HUES6 (cell line): ENCODE results near the gene DAZAP1.

Experiments used
- H3K27ac ChIP-seq: 2 replicates; pipeline ENCODE4 v1.7.0; 2013; ENCODE audit warnings: low read depth, mild to moderate bottlenecking, low read length, inconsistent platforms
- H3K27me3 ChIP-seq: 2 replicates; pipeline ENCODE4 v1.6.1; 2013; ENCODE audit warnings: low read length; ENCODE audit not compliant: control insufficient read depth, insufficient read depth
- H3K36me3 ChIP-seq: 2 replicates; pipeline ENCODE4 v1.6.1; 2013; ENCODE audit warnings: low read length; ENCODE audit not compliant: control insufficient read depth, insufficient read depth
- H3K4me1 ChIP-seq: 2 replicates; pipeline ENCODE4 v1.6.1; 2013; ENCODE audit warnings: low read length; ENCODE audit not compliant: control insufficient read depth, insufficient read depth
- H3K4me3 ChIP-seq: 2 replicates; pipeline ENCODE4 v1.5.1; 2013; ENCODE audit warnings: low read depth, low read length
- H3K9ac ChIP-seq: one replicate; pipeline ENCODE4 v1.6.1; 2013; ENCODE audit warnings: mild to moderate bottlenecking, low read length
- H3K9me3 ChIP-seq: 2 replicates; pipeline ENCODE4 v1.6.1; 2013; ENCODE audit warnings: low read depth, low read length; ENCODE audit not compliant: control insufficient read depth, insufficient read depth

The DAZAP1 gene

GRCh38 chr19:1379126-1379905 lies 28.1 kb upstream of the DAZAP1 start:
- no peaks in the 10 kb centered on the region for H3K9me3 ChIP-seq
- H3K36me3 ChIP-seq: peaks cover 18% of the 10 kb centered on the region
- H3K4me3 ChIP-seq: no peak overlapping the region
- no peak overlapping the region for H3K27ac ChIP-seq
- no peak overlapping the region for H3K9ac ChIP-seq
- peaks cover 6% of the 10 kb centered on the region; the same call in 1 of the 2 replicates for H3K4me1 ChIP-seq
- H3K27me3 ChIP-seq: no peaks in the 10 kb centered on the region

- H3K4me3 ChIP-seq: no peak overlapping the region
- H3K4me1 ChIP-seq: peaks cover 6% of the 10 kb centered on the region; the same call in 1 of the 2 replicates
- no peak overlapping the region for H3K27ac ChIP-seq
- H3K9ac ChIP-seq: no peak overlapping the region
- no peaks in the 10 kb centered on the region for H3K9me3 ChIP-seq
- peaks cover 15% of the 10 kb centered on the region for H3K36me3 ChIP-seq
- H3K27me3 ChIP-seq: no peaks in the 10 kb centered on the region
These were observed 27.4 kb upstream of the DAZAP1 start for GRCh38 chr19:1379961-1380489.

- H3K9me3 ChIP-seq: no peaks in the 10 kb centered on the region
- no peak overlapping the region for H3K9ac ChIP-seq
- no peak overlapping the region for H3K4me3 ChIP-seq
- peaks cover 5% of the 10 kb centered on the region; the same call in 1 of the 2 replicates for H3K36me3 ChIP-seq
- H3K27me3 ChIP-seq: no peaks in the 10 kb centered on the region
- H3K4me1 ChIP-seq: peaks cover 6% of the 10 kb centered on the region; the same call in 1 of the 2 replicates
- no peak overlapping the region for H3K27ac ChIP-seq
These were observed 25.1 kb upstream of the DAZAP1 start for GRCh38 chr19:1382250-1382649.

GRCh38 chr19:1383017-1383311 lies 24.4 kb upstream of the DAZAP1 start:
- Histone ChIP-seq H3K9ac (no peak overlapping the region), H3K9me3 (no peaks in the 10 kb centered on the region), H3K4me3 (peak overlapping the region; percentile 45), H3K36me3 (no peaks in the 10 kb centered on the region), H3K27ac (no peak overlapping the region), H3K27me3 (no peaks in the 10 kb centered on the region), H3K4me1 (peaks cover 6% of the 10 kb centered on the region; the same call in 1 of the 2 replicates)

GRCh38 chr19:1383312-1384084 lies 23.9 kb upstream of the DAZAP1 start, which contains the start of gene NDUFS7:
Gene NDUFS7 (plus strand): TSS chr19:1383907. CDS start chr19:1383927, 20 bp downstream.
- Histone ChIP-seq H3K9ac (peak within 1 kb of the TSS; percentile 90), H3K9me3 (no peaks in the 10 kb centered on the region), H3K4me1 (peaks cover 6% of the 10 kb centered on the region; the same call in 1 of the 2 replicates), H3K27me3 (no peaks in the 10 kb centered on the region), H3K27ac (peak within 1 kb of the TSS; percentile 57; the same call in 1 of the 2 replicates), H3K36me3 (peaks cover 3% of the 10 kb centered on the region; the same call in 1 of the 2 replicates), H3K4me3 (peak within 1 kb of the TSS; percentile 68)

GRCh38 chr19:1384085-1384462 lies 23.3 kb upstream of the DAZAP1 start:
- Histone ChIP-seq H3K36me3 (peaks cover 8% of the 10 kb centered on the region), H3K27ac (peak overlapping the region; percentile 57; the same call in 1 of the 2 replicates), H3K27me3 (no peaks in the 10 kb centered on the region), H3K4me1 (peaks cover 6% of the 10 kb centered on the region; the same call in 1 of the 2 replicates), H3K4me3 (peak overlapping the region; percentile 68), H3K9ac (peak overlapping the region; percentile 90), H3K9me3 (no peaks in the 10 kb centered on the region)

GRCh38 chr19:1384478-1385110 lies 22.8 kb upstream of the DAZAP1 start:
- H3K9ac ChIP-seq: peak overlapping the region; percentile 90
- H3K4me1 ChIP-seq: peaks cover 6% of the 10 kb centered on the region; the same call in 1 of the 2 replicates
- H3K27ac ChIP-seq: no peak overlapping the region
- no peaks in the 10 kb centered on the region for H3K27me3 ChIP-seq
- H3K36me3 ChIP-seq: peaks cover 13% of the 10 kb centered on the region
- H3K4me3 ChIP-seq: peak overlapping the region; percentile 68
- no peaks in the 10 kb centered on the region for H3K9me3 ChIP-seq

GRCh38 chr19:1385816-1386215 lies 21.6 kb upstream of the DAZAP1 start:
- Histone ChIP-seq H3K27me3 (no peaks in the 10 kb centered on the region), H3K4me1 (peaks cover 6% of the 10 kb centered on the region; the same call in 1 of the 2 replicates), H3K36me3 (peaks cover 19% of the 10 kb centered on the region), H3K9ac (no peak overlapping the region), H3K27ac (no peak overlapping the region), H3K9me3 (no peaks in the 10 kb centered on the region), H3K4me3 (no peak overlapping the region)

- peaks cover 26% of the 10 kb centered on the region for H3K36me3 ChIP-seq
- no peak overlapping the region for H3K9ac ChIP-seq
- no peak overlapping the region for H3K4me3 ChIP-seq
- no peaks in the 10 kb centered on the region for H3K4me1 ChIP-seq
- H3K9me3 ChIP-seq: no peaks in the 10 kb centered on the region
- H3K27ac ChIP-seq: no peak overlapping the region
- no peaks in the 10 kb centered on the region for H3K27me3 ChIP-seq
These were observed 20.3 kb upstream of the DAZAP1 start for GRCh38 chr19:1386945-1387683.
